ENCODE data around the gene KRT74.

KRT74 gene

GRCh38 chr12:52522346-52523011, 51.2 kb downstream of the KRT74 start:
- Histone ChIP-seq H3K27ac (no peak overlapping the region), H3K36me3 (ENCODE audit: insufficient read depth, low read length) (no peaks in the 10 kb centered on the region), H3K9me3 (ENCODE audit: low read depth, low read length) (no peaks in the 10 kb centered on the region), H3K4me3 (no peak overlapping the region), H3K9ac (ENCODE audit: insufficient read length) (no peak overlapping the region)
- TF ChIP-seq FOXP2 (optimal IDR thresholded peaks at IDR 0.05; ENCODE audit: control extremely low read depth, extremely low read length, insufficient read depth) (no peak), EZH2 (IDR thresholded peaks at IDR 0.05) (no peak), POLR2AphosphoS5 (IDR thresholded peaks at IDR 0.05; ENCODE audit: borderline replicate concordance, low read depth, low read length) (no peak)
- DNase-seq (ENCODE audit: low read depth, low spot score): no peak

- no peak for TF ChIP-seq FOXP2 (optimal IDR thresholded peaks at IDR 0.05; ENCODE audit: control extremely low read depth, extremely low read length, insufficient read depth)
- TF ChIP-seq POLR2AphosphoS5 (IDR thresholded peaks at IDR 0.05; ENCODE audit: borderline replicate concordance, low read depth, low read length): no peak
- no peak for TF ChIP-seq EZH2 (IDR thresholded peaks at IDR 0.05)
- no peak overlapping the region for H3K4me3 ChIP-seq
- H3K9me3 ChIP-seq (ENCODE audit: low read depth, low read length): no peaks in the 10 kb centered on the region
- no peaks in the 10 kb centered on the region for H3K36me3 ChIP-seq (ENCODE audit: insufficient read depth, low read length)
- H3K27ac ChIP-seq: no peak overlapping the region
- no peak overlapping the region for H3K9ac ChIP-seq (ENCODE audit: insufficient read length)
- DNase-seq (ENCODE audit: low read depth, low spot score): no peak
Measured at GRCh38 chr12:52521568-52522266, 51.9 kb downstream of the KRT74 start.

GRCh38 chr12:52521175-52521567, 52.5 kb downstream of the KRT74 start:
- Histone ChIP-seq H3K9ac (ENCODE audit: insufficient read length) (no peak overlapping the region), H3K4me3 (no peak overlapping the region), H3K36me3 (ENCODE audit: insufficient read depth, low read length) (no peaks in the 10 kb centered on the region), H3K9me3 (ENCODE audit: low read depth, low read length) (no peaks in the 10 kb centered on the region), H3K27ac (no peak overlapping the region)
- no peak for DNase-seq (ENCODE audit: low read depth, low spot score)
- TF ChIP-seq POLR2AphosphoS5 (IDR thresholded peaks at IDR 0.05; ENCODE audit: borderline replicate concordance, low read depth, low read length): no peak
- no peak for TF ChIP-seq EZH2 (IDR thresholded peaks at IDR 0.05)
- TF ChIP-seq FOXP2 (optimal IDR thresholded peaks at IDR 0.05; ENCODE audit: control extremely low read depth, extremely low read length, insufficient read depth): no peak

- TF ChIP-seq EZH2 (IDR thresholded peaks at IDR 0.05) (no peak), FOXP2 (optimal IDR thresholded peaks at IDR 0.05; ENCODE audit: control extremely low read depth, extremely low read length, insufficient read depth) (no peak), POLR2AphosphoS5 (IDR thresholded peaks at IDR 0.05; ENCODE audit: borderline replicate concordance, low read depth, low read length) (no peak)
Measured at GRCh38 chr12:52519826-52520662, 53.6 kb downstream of the KRT74 start, which contains the start of gene KRT5. Gene KRT5, minus strand, starts transcription at chr12:52520394. Its CDS starts 98 bp downstream, at chr12:52520296.

GRCh38 chr12:52519387-52519703, 54.3 kb downstream of the KRT74 start:
- no peaks in the 10 kb centered on the region for H3K9me3 ChIP-seq (ENCODE audit: low read depth, low read length)
- no peak overlapping the region for H3K27ac ChIP-seq
- no peaks in the 10 kb centered on the region for H3K36me3 ChIP-seq (ENCODE audit: insufficient read depth, low read length)
- TF ChIP-seq FOXP2 (optimal IDR thresholded peaks at IDR 0.05; ENCODE audit: control extremely low read depth, extremely low read length, insufficient read depth) (no peak), POLR2AphosphoS5 (IDR thresholded peaks at IDR 0.05; ENCODE audit: borderline replicate concordance, low read depth, low read length) (no peak), EZH2 (IDR thresholded peaks at IDR 0.05) (no peak)
- H3K4me3 ChIP-seq: no peak overlapping the region
- DNase-seq (ENCODE audit: low read depth, low spot score): no peak
- H3K9ac ChIP-seq (ENCODE audit: insufficient read length): no peak overlapping the region

More at GRCh38 chr12:52519826-52520662, 53.6 kb downstream of the KRT74 start, which contains the start of gene KRT5:
- no peak for DNase-seq (ENCODE audit: low read depth, low spot score)
- H3K27ac ChIP-seq: no peak within 1 kb of the TSS
- no peak within 1 kb of the TSS for H3K9ac ChIP-seq (ENCODE audit: insufficient read length)
- no peaks in the 10 kb centered on the region for H3K36me3 ChIP-seq (ENCODE audit: insufficient read depth, low read length)
- H3K9me3 ChIP-seq (ENCODE audit: low read depth, low read length): no peaks in the 10 kb centered on the region
- H3K4me3 ChIP-seq: no peak within 1 kb of the TSS

GRCh38 chr12:52518574-52519386, 54.9 kb downstream of the KRT74 start:
- Histone ChIP-seq H3K9me3 (ENCODE audit: low read depth, low read length) (no peaks in the 10 kb centered on the region), H3K4me3 (no peak overlapping the region), H3K36me3 (ENCODE audit: insufficient read depth, low read length) (no peaks in the 10 kb centered on the region), H3K9ac (ENCODE audit: insufficient read length) (no peak overlapping the region), H3K27ac (no peak overlapping the region)
- no peak for TF ChIP-seq POLR2AphosphoS5 (IDR thresholded peaks at IDR 0.05; ENCODE audit: borderline replicate concordance, low read depth, low read length)
- no peak for DNase-seq (ENCODE audit: low read depth, low spot score)

- no peaks in the 10 kb centered on the region for H3K9me3 ChIP-seq (ENCODE audit: low read depth, low read length)
- DNase-seq (ENCODE audit: low read depth, low spot score): no peak
- H3K27ac ChIP-seq: no peak overlapping the region
- H3K9ac ChIP-seq (ENCODE audit: insufficient read length): no peak overlapping the region
- no peak overlapping the region for H3K4me3 ChIP-seq
- H3K36me3 ChIP-seq (ENCODE audit: insufficient read depth, low read length): no peaks in the 10 kb centered on the region
- TF ChIP-seq POLR2AphosphoS5 (IDR thresholded peaks at IDR 0.05; ENCODE audit: borderline replicate concordance, low read depth, low read length): no peak
- no peak for TF ChIP-seq EZH2 (IDR thresholded peaks at IDR 0.05)
- no peak for TF ChIP-seq FOXP2 (optimal IDR thresholded peaks at IDR 0.05; ENCODE audit: control extremely low read depth, extremely low read length, insufficient read depth)
Measured at GRCh38 chr12:52517888-52518287, 55.8 kb downstream of the KRT74 start.

All from SK-N-MC (cell line).